GM12873 (cell line): ENCODE results near the gene GREB1.

Source experiments
- CTCF ChIP-seq: IDR thresholded peaks from 2 replicates; pipeline ENCODE4 v1.5.1; 2012; ENCODE audit warnings: low read depth, mild to moderate bottlenecking, moderate library complexity, low read length, control low read depth; ENCODE audit not compliant: insufficient read depth; ENCODE audit errors: missing control alignments

GREB1 gene

GRCh38 chr2:11521775-11522174 is 12.1 kb upstream of the GREB1 start:
- no peak for TF ChIP-seq CTCF

GRCh38 chr2:11524470-11524869 is 9.4 kb upstream of the GREB1 start:
- TF ChIP-seq CTCF = no peak

- TF ChIP-seq CTCF = no peak
Measured at GRCh38 chr2:11525762-11526161, 8.1 kb upstream of the GREB1 start.

GRCh38 chr2:11527001-11527400 is 6.8 kb upstream of the GREB1 start:
- no peak for TF ChIP-seq CTCF

GRCh38 chr2:11528228-11528627 is 5.6 kb upstream of the GREB1 start:
- no peak for TF ChIP-seq CTCF

- TF ChIP-seq CTCF = no peak
Measured at GRCh38 chr2:11530864-11531465, 2.9 kb upstream of the GREB1 start.

- TF ChIP-seq CTCF = no peak
Measured at GRCh38 chr2:11532416-11533055, 1.3 kb upstream of the GREB1 start.
